WERI-Rb-1 (cell line): ENCODE data around the gene GALNTL6.

Experiments
- DNase-seq: peaks from one replicate; pipeline ENCODE4 v3.0.0-alpha.2; 2020
- H3K27ac ChIP-seq: fragments of 250-450 bp; sonication (Bioruptor Pico); 2 replicates; pipeline ENCODE4 v1.5.1; 2020; ENCODE audit warnings: mild to moderate bottlenecking, moderate library complexity
- H3K27me3 ChIP-seq: fragments of 250-450 bp; sonication (Bioruptor Pico); 2 replicates; pipeline ENCODE4 v1.5.1; 2021; ENCODE audit warnings: mild to moderate bottlenecking, low read depth, moderate library complexity; ENCODE audit not compliant: insufficient read depth, severe bottlenecking
- H3K36me3 ChIP-seq: fragments of 250-450 bp; sonication (Bioruptor Pico); 2 replicates; pipeline ENCODE4 v1.5.1; 2020; ENCODE audit warnings: mild to moderate bottlenecking, moderate library complexity
- H3K4me3 ChIP-seq: 2 replicates; pipeline ENCODE4 v1.5.1; 2011; ENCODE audit warnings: low read depth, mild to moderate bottlenecking, control low read depth, low read length
- H3K9me3 ChIP-seq: fragments of 250-450 bp; sonication (Bioruptor Pico); 2 replicates; pipeline ENCODE4 v1.5.1; 2021; ENCODE audit warnings: mild to moderate bottlenecking, moderate library complexity; ENCODE audit not compliant: severe bottlenecking
- TF ChIP-seq, protein P1 (sequence below): IDR thresholded peaks from 2 replicates; pipeline ENCODE4 v1.5.1; 2011; ENCODE audit warnings: low read depth, mild to moderate bottlenecking, control low read depth, inconsistent platforms, low read length

The GALNTL6 gene

DNA sequence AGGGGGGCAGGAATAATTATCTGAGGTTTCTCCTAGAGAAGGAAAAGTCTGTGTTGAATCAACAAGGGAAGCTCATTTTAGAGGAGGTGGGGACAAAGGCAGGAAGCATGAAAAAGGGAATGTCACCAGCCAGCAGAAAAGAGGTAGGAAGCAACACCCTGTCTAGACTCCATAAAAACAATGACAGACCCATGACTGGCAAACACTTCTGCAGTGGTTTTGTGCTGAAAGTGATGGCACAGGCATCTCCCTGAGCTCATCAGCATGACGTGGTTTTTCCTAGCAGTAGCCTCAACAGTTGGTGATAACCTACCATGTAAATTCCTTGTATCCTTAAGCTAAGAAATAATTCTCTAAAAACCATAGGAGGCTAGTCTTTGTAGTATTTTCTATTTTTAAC lies 1244.7 kb downstream of the GALNTL6 start:
- no peak for DNase-seq
- H3K36me3 ChIP-seq = no peaks in the 10 kb centered on the region
- TF ChIP-seq, protein P1, sequence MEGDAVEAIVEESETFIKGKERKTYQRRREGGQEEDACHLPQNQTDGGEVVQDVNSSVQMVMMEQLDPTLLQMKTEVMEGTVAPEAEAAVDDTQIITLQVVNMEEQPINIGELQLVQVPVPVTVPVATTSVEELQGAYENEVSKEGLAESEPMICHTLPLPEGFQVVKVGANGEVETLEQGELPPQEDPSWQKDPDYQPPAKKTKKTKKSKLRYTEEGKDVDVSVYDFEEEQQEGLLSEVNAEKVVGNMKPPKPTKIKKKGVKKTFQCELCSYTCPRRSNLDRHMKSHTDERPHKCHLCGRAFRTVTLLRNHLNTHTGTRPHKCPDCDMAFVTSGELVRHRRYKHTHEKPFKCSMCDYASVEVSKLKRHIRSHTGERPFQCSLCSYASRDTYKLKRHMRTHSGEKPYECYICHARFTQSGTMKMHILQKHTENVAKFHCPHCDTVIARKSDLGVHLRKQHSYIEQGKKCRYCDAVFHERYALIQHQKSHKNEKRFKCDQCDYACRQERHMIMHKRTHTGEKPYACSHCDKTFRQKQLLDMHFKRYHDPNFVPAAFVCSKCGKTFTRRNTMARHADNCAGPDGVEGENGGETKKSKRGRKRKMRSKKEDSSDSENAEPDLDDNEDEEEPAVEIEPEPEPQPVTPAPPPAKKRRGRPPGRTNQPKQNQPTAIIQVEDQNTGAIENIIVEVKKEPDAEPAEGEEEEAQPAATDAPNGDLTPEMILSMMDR = no peak
- H3K9me3 ChIP-seq = peaks cover 2% of the 10 kb centered on the region
- no peaks in the 10 kb centered on the region for H3K27me3 ChIP-seq
- no peak overlapping the region for H3K27ac ChIP-seq
- H3K4me3 ChIP-seq = no peak overlapping the region

DNA sequence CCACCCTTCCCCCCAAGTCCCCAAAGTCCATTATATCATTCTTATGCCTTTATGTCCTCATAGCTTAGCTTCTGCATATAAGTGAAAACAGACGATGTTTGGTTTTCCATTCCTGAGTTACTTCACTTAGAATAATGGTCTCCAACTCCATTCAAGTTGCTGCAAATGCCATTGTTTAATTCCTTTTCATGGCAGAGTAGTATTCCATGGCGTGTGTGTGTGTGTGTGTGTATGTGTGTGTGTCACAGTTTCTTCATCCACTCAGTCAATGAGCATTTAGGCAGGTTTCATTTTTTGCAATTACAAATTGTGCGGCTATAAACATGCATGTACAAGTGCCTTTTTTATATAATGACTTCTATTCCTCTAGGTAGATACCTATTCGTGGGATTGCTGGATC lies 1248.0 kb downstream of the GALNTL6 start:
- DNase-seq = no peak
- TF ChIP-seq, protein P1 = no peak

DNA sequence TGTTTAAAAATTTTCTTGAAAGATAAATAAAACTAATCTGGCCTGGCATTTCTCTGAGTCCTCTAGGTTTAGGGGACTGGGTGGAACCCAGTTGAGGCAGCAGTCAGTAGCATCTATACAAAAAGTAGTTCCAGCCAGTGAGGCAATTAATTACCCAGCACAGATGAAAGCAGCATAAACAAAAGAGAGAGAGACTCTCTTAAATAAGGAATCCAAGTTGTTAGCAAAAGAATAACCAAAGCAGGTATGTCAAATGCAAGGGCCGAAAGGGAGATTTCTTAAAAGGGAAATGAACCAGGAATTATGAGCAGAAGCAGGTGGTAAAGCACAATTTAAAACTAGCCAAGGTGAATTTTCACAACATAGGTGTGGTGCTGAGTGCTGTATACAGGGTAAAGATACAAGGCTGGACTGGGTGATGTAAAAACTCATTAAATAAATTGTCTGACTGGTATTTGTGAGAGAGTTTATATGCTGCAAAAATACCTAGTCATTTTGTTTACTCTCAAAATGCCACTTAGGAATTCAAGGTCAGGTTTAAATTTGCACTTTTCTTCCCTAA lies 1260.8 kb downstream of the GALNTL6 start:
- Histone ChIP-seq H3K27ac (no peak overlapping the region), H3K36me3 (no peaks in the 10 kb centered on the region), H3K9me3 (peaks cover 11% of the 10 kb centered on the region), H3K27me3 (no peaks in the 10 kb centered on the region), H3K4me3 (no peak overlapping the region)
- no peak for DNase-seq
- TF ChIP-seq, protein P1 = no peak

More for the DNA sequence above, 1248.0 kb downstream of the GALNTL6 start:
- no peak overlapping the region for H3K4me3 ChIP-seq
- no peak overlapping the region for H3K27ac ChIP-seq
- peaks cover 17% of the 10 kb centered on the region for H3K9me3 ChIP-seq
- no peaks in the 10 kb centered on the region for H3K36me3 ChIP-seq
- no peaks in the 10 kb centered on the region for H3K27me3 ChIP-seq

DNA sequence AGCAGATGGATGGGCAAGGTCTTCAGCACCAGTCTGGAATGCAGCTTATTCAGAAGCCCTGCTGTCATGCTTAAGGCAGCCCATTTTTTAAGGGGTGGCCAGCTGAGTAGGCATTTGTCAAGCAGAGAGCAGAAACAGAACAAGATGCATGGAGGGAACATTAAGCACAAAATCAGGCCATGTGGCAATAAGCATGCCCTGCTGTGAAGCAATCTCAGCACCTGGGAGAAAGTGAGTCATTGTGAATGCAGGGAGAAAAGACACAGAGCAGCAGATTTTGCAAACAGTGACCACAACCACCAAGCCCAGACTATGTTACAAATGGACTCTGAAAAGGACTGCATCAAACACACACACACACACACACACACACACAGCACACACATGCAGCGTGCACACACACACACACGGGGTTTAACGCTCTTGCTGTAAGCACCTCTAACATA lies 1261.3 kb downstream of the GALNTL6 start:
- Histone ChIP-seq H3K4me3 (no peak overlapping the region), H3K36me3 (no peaks in the 10 kb centered on the region), H3K27me3 (no peaks in the 10 kb centered on the region), H3K27ac (no peak overlapping the region), H3K9me3 (peaks cover 11% of the 10 kb centered on the region)
- TF ChIP-seq, protein P1 = no peak
- no peak for DNase-seq

DNA sequence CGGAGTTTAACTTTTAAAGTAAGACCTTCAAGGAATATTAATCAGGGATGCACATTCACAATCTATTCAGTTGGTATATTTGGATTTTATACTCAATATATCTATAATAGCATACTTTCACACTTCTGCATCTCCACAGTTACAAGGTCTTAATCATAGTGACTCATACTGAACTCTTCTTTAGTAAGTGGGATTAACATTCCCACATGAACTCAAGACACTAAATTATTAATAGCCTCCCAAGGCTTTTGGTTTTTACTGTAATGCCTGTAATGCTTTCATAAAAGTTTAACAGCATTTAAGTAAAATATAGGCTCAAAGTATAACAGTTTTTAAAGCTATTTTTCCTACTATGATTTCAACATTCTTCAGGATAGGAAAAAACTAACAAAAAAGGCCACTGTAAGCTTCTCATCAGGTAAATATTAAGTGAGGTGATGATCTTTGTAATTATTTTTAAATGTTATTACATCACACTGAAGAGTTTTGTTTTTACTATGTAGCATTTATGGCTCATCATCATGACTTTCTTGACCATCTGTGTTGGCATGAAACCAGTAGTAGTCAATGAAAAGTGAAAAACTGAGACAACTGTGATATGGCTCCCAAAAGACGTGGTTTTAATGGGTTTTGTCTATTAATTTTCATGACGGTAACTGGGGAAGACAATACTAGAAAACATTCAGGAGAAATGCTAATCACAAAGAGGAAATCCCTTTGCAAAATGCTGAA lies 1263.9 kb downstream of the GALNTL6 start:
- no peak overlapping the region for H3K27ac ChIP-seq
- H3K27me3 ChIP-seq = no peaks in the 10 kb centered on the region
- TF ChIP-seq, protein P1 = no peak
- peaks cover 3% of the 10 kb centered on the region for H3K9me3 ChIP-seq
- no peak overlapping the region for H3K4me3 ChIP-seq
- no peaks in the 10 kb centered on the region for H3K36me3 ChIP-seq
- no peak for DNase-seq
